ENCODE data around the gene PPT2. TPM values are rescaled to one million over a fixed set of nuclear protein-coding genes. Genes with fewer than 3 reads are reported as not detected.

The PPT2 gene
- total RNA-seq, 4 donors from 2014 or later, result 14.9 to 31.4 (median 20.8) TPM

GRCh38 chr6:32177788-32178546, 24.0 kb downstream of the PPT2 start, which contains the start of gene RNF5:
RNF5 (plus strand) TSS chr6:32178405; CDS start chr6:32178512, 107 bp downstream.
- intact Hi-C loops (cut with DNase I), result no loop called here
- peaks cover 0 to 33% (median 25%) of the 10 kb centered on the region in 4 donors for H3K36me3 ChIP-seq
- 2% methylated on average over 33 of the region's 33 CpGs for WGBS

GRCh38 chr6:32178547-32179440, 24.9 kb downstream of the PPT2 start:
- H3K4me1 ChIP-seq, result peaks cover 54 to 78% (median 73%) of the 10 kb centered on the region in 4 donors
- H3K27me3 ChIP-seq, result no peaks in the 10 kb centered on the region
- intact Hi-C loops (cut with DNase I), result no loop called here
- peak overlapping the region; percentile 74 to 93 (median 80) for H3K4me3 ChIP-seq
- TF ChIP-seq POLR2AphosphoS5 (IDR thresholded peaks at IDR 0.05), result no peak
- TF ChIP-seq EP300 (IDR thresholded peaks at IDR 0.05), result no peak
- TF ChIP-seq, protein P1, sequence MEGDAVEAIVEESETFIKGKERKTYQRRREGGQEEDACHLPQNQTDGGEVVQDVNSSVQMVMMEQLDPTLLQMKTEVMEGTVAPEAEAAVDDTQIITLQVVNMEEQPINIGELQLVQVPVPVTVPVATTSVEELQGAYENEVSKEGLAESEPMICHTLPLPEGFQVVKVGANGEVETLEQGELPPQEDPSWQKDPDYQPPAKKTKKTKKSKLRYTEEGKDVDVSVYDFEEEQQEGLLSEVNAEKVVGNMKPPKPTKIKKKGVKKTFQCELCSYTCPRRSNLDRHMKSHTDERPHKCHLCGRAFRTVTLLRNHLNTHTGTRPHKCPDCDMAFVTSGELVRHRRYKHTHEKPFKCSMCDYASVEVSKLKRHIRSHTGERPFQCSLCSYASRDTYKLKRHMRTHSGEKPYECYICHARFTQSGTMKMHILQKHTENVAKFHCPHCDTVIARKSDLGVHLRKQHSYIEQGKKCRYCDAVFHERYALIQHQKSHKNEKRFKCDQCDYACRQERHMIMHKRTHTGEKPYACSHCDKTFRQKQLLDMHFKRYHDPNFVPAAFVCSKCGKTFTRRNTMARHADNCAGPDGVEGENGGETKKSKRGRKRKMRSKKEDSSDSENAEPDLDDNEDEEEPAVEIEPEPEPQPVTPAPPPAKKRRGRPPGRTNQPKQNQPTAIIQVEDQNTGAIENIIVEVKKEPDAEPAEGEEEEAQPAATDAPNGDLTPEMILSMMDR (IDR thresholded peaks at IDR 0.05), result no peak
- no peak for TF ChIP-seq POLR2A (IDR thresholded peaks at IDR 0.05; ENCODE audit: low read depth)
- WGBS, result 6% methylated on average over 15 of the region's 24 CpGs
- peaks cover 0 to 42% (median 28%) of the 10 kb centered on the region in 4 donors for H3K36me3 ChIP-seq
- no peaks in the 10 kb centered on the region for H3K9me3 ChIP-seq
- no peak for DNase-seq (ENCODE audit: extremely low spot score)
- peak overlapping the region; percentile 94 to 99 (median 96) for H3K27ac ChIP-seq (replicated peaks in 1 of 4)

More at GRCh38 chr6:32177788-32178546, 24.0 kb downstream of the PPT2 start, which contains the start of gene RNF5:
- Histone ChIP-seq H3K4me1 (peaks cover 50 to 84% (median 81%) of the 10 kb centered on the region in 4 donors), H3K4me3 (peak within 1 kb of the TSS; percentile 74 to 93 (median 80)), H3K9me3 (no peaks in the 10 kb centered on the region), H3K27ac (replicated peaks in 1 of 4) (peak within 1 kb of the TSS; percentile 94 to 99 (median 96)), H3K27me3 (no peaks in the 10 kb centered on the region)
- peak; percentile 99 for DNase-seq (ENCODE audit: extremely low spot score)
- TF ChIP-seq POLR2AphosphoS5 (IDR thresholded peaks at IDR 0.05), result peak; percentile 77 to 80
- no peak for TF ChIP-seq POLR2A (IDR thresholded peaks at IDR 0.05; ENCODE audit: low read depth)
- TF ChIP-seq, protein P1 (IDR thresholded peaks at IDR 0.05), result peak in 1 of 3 experiments; percentile 19
- no peak for TF ChIP-seq EP300 (IDR thresholded peaks at IDR 0.05)

- Histone ChIP-seq H3K27me3 (no peaks in the 10 kb centered on the region), H3K9me3 (no peaks in the 10 kb centered on the region), H3K4me1 (peaks cover 59 to 78% (median 73%) of the 10 kb centered on the region in 4 donors), H3K36me3 (peaks cover 0 to 44% (median 30%) of the 10 kb centered on the region in 4 donors), H3K27ac (replicated peaks in 1 of 4) (peak overlapping the region; percentile 20 to 99 (median 96)), H3K4me3 (peak overlapping the region in 2 of 4 donors; percentile 75 to 85)
- 76% methylated on average over 10 of the region's 10 CpGs for WGBS
- intact Hi-C loops (cut with DNase I), result no loop called here
- DNase-seq (ENCODE audit: extremely low spot score), result no peak
- TF ChIP-seq POLR2AphosphoS5 (IDR thresholded peaks at IDR 0.05), result no peak
Observed at GRCh38 chr6:32179766-32180405, 25.9 kb downstream of the PPT2 start.

- WGBS, result 72% methylated on average over 15 of the region's 15 CpGs
- H3K4me1 ChIP-seq, result peaks cover 58 to 79% (median 74%) of the 10 kb centered on the region in 4 donors
- H3K9me3 ChIP-seq, result no peaks in the 10 kb centered on the region
- intact Hi-C loops (cut with DNase I), result no loop called here
- peak overlapping the region in 3 of 4 donors; percentile 84 to 99 (median 98) for H3K27ac ChIP-seq (replicated peaks in 1 of 4)
- H3K36me3 ChIP-seq, result peaks cover 0 to 45% (median 33%) of the 10 kb centered on the region in 4 donors
- no peaks in the 10 kb centered on the region for H3K27me3 ChIP-seq
- H3K4me3 ChIP-seq, result no peak overlapping the region
- no peak for DNase-seq (ENCODE audit: extremely low spot score)
- TF ChIP-seq POLR2AphosphoS5 (IDR thresholded peaks at IDR 0.05) (no peak), EP300 (IDR thresholded peaks at IDR 0.05) (no peak), POLR2A (IDR thresholded peaks at IDR 0.05; ENCODE audit: low read depth) (no peak)
- TF ChIP-seq, protein P1 (IDR thresholded peaks at IDR 0.05), result no peak
Observed at GRCh38 chr6:32181148-32181702, 27.3 kb downstream of the PPT2 start.
